Esophagus squamous epithelium (tissue), 5 donors: ENCODE measurements around the gene DNAH11. TPM values are rescaled to one million over a fixed set of nuclear protein-coding genes. Genes with fewer than 3 reads are reported as not detected.
"Not testable (repeated sequence)": the region's sequence is repeated elsewhere in the genome, so short reads cannot be mapped to it uniquely, and the experiment has no call there.

ENCODE experiments used
- DNase-seq: peaks from one replicate; lab custom pipeline; 2025; lab: John Stamatoyannopoulos, UW
- H3K27ac ChIP-seq, 4 donors: fragments of 200-600 bp; sonication (generic); one replicate each; pipeline ENCODE4 v1.5.1; 2016 to 2019; ENCODE audit warnings: mild to moderate bottlenecking in 1 of 4
- H3K27me3 ChIP-seq, 4 donors: fragments of 200-600 bp; sonication (generic); 1 replicate in 3 of 4; 2 replicates in 1 of 4; pipeline versions ENCODE4 v1.5.1 to v1.6.0; 2017 to 2021; ENCODE audit warnings: antibody characterized with exemption in 1 of 4
- H3K36me3 ChIP-seq, 3 donors: fragments of 200-600 bp; sonication (generic); one replicate each; pipeline ENCODE4 v1.5.1; 2016 to 2019
- H3K4me1 ChIP-seq, 3 donors: fragments of 200-600 bp; sonication (generic); one replicate each; pipeline ENCODE4 v1.5.1; 2017 to 2019
- H3K4me3 ChIP-seq, 4 donors: fragments of 200-600 bp; sonication (generic); 1 replicate in 3 of 4; 2 replicates in 1 of 4; pipeline ENCODE4 v1.5.1; 2016 to 2019; ENCODE audit warnings: mild to moderate bottlenecking in 2 of 4, moderate library complexity in 1 of 4
- H3K9me3 ChIP-seq, 3 donors: fragments of 200-600 bp; sonication (generic); one replicate each; pipeline ENCODE4 v1.5.1; 2016 to 2019
- POLR2A ChIP-seq, 4 donors: fragments of 450-650 bp; IDR thresholded peaks; one replicate each; pipeline ENCODE4 v1.6.1; 2017; ENCODE audit warnings: antibody characterized with exemption in 4 of 4, mild to moderate bottlenecking in 4 of 4, moderate library complexity in 3 of 4
- WGBS, 2 donors: methylation state at CpG; one replicate each; pipeline ENCODE4 v1.1.5; 2018; 5-methylcytosine and 5-hydroxymethylcytosine counted together
- intact Hi-C: fragments of 100-400 bp; cut with DNase I; formaldehyde crosslinking; loops from one replicate; pipeline ENCODE4 v1.15.0; 2022
- total RNA-seq, 4 donors: library from RNA; depleted of rRNA; stranded (reverse); fragments of >200 nt; gene quantifications; one replicate each; pipeline ENCODE4 v1.1.0, GENCODE V29; 2016
- TF ChIP-seq, protein P1 (sequence below), 6 experiments: fragments of 450-650 bp in 4 of 6; fragments of 200-600 bp in 2 of 6; sonication (generic) in 2 of 6; IDR thresholded peaks; one replicate each; pipeline ENCODE4 v1.5.1; 2016 to 2019; ENCODE audit warnings: antibody characterized with exemption in 6 of 6, mild to moderate bottlenecking in 4 of 6, moderate library complexity in 4 of 6
- donor health status: DM: yes; HTN: yes; CAD: no.

DNAH11 gene
- total RNA-seq, 4 donors from 2014 or later: 0.35 to 7.4 (median 0.74) TPM

DNA sequence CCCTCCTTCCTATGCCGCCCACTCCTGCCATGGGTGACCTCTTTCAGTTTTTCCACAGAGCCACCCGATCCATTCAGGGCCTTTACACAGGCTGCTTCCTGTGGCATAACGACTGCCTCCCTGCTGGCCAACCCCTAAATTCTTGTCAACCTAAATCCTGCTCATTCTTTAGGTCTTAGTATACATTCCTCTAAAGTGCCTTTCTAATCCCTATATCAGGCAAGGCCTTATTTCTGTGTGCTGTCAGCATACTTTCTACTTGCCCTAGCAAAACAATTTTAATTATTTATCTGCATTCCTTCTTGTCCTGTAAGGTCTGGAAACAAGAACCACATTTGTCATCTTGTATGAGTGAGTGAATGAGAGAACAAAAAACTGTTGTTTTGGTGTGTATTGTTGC lies 132.4 kb downstream of the DNAH11 start:
- intact Hi-C loops: no loop called here
- Histone ChIP-seq H3K4me1 (no peaks in the 10 kb centered on the region), H3K9me3 (peaks cover 0 to 6% (median 6%) of the 10 kb centered on the region in 3 donors), H3K27ac (no peak overlapping the region), H3K4me3 (no peak overlapping the region), H3K27me3 (no peaks in the 10 kb centered on the region), H3K36me3 (no peaks in the 10 kb centered on the region)
- 39 to 44% methylated on average over 3 of the region's 3 CpGs for WGBS, 2 donors
- TF ChIP-seq POLR2A (IDR thresholded peaks at IDR 0.05): no peak
- TF ChIP-seq, protein P1, sequence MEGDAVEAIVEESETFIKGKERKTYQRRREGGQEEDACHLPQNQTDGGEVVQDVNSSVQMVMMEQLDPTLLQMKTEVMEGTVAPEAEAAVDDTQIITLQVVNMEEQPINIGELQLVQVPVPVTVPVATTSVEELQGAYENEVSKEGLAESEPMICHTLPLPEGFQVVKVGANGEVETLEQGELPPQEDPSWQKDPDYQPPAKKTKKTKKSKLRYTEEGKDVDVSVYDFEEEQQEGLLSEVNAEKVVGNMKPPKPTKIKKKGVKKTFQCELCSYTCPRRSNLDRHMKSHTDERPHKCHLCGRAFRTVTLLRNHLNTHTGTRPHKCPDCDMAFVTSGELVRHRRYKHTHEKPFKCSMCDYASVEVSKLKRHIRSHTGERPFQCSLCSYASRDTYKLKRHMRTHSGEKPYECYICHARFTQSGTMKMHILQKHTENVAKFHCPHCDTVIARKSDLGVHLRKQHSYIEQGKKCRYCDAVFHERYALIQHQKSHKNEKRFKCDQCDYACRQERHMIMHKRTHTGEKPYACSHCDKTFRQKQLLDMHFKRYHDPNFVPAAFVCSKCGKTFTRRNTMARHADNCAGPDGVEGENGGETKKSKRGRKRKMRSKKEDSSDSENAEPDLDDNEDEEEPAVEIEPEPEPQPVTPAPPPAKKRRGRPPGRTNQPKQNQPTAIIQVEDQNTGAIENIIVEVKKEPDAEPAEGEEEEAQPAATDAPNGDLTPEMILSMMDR (IDR thresholded peaks at IDR 0.05): no peak
- DNase-seq: no peak

DNA sequence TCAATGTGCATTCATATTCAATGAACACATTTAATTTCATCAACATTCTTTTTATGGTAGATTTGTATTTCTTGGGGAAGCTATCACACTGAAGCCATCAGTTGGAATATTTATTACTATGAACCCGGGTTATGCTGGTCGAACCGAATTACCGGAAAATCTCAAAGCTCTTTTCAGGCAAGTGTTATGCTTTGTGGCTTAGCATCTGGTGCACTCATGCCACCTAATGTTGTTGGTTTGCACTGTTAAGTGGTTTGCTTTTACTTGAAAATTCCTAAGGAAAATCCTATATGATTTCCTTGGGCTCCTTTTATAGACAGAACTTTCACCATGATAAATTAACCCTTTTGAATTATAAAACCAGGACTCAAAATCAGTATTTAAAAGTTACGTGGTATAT lies 147.9 kb downstream of the DNAH11 start:
- H3K27ac ChIP-seq: no peak overlapping the region
- no peak for DNase-seq
- H3K4me1 ChIP-seq: no peaks in the 10 kb centered on the region
- H3K27me3 ChIP-seq: no peaks in the 10 kb centered on the region
- 66 to 79% methylated on average over 5 of the region's 5 CpGs for WGBS, 2 donors
- intact Hi-C loops: no loop called here
- H3K36me3 ChIP-seq: no peaks in the 10 kb centered on the region
- TF ChIP-seq, protein P1 (IDR thresholded peaks at IDR 0.05): no peak
- no peak for TF ChIP-seq POLR2A (IDR thresholded peaks at IDR 0.05)
- no peaks in the 10 kb centered on the region for H3K9me3 ChIP-seq
- no peak overlapping the region for H3K4me3 ChIP-seq

DNA sequence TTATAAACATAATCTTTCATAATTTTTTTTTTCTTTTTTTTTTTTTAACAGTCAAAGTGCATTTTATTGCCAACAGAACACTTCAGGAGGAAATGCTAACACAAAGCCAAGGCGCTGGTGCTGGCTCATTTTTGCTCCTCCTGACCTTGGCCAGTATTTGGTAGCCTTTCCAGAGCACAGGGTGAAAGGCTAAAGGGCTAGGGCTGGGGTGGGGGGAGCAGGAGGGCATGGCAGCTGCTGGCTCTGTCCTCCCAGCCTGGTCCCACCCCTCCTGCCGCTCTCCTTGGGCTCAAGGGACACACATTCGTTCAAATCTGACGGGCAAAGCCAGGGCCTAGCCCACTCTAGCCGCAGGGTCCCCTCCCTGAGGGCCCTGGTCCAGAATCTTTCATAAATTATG lies 148.3 kb downstream of the DNAH11 start:
- H3K4me1 ChIP-seq, DNase-seq, intact Hi-C loops, H3K36me3 ChIP-seq, H3K27me3 ChIP-seq, H3K9me3 ChIP-seq, H3K4me3 ChIP-seq, H3K27ac ChIP-seq: not testable (repeated sequence)
- WGBS, 2 donors: 56 to 61% methylated on average over 4 to 5 of the region's 5 CpGs

- intact Hi-C loops: not testable (repeated sequence)
Measured at GRCh38 chr7:21700587-21700986, 157.7 kb downstream of the DNAH11 start.

GRCh38 chr7:21702303-21702702 lies 159.5 kb downstream of the DNAH11 start:
- TF ChIP-seq, protein P1 (IDR thresholded peaks at IDR 0.05): no peak
- TF ChIP-seq POLR2A (IDR thresholded peaks at IDR 0.05): no peak
- H3K4me3 ChIP-seq: no peak overlapping the region
- no peak overlapping the region for H3K27ac ChIP-seq
- no peaks in the 10 kb centered on the region for H3K9me3 ChIP-seq
- H3K4me1 ChIP-seq: no peaks in the 10 kb centered on the region
- H3K27me3 ChIP-seq: no peaks in the 10 kb centered on the region
- no peak for DNase-seq
- 68 to 76% methylated on average over 3 of the region's 3 CpGs for WGBS, 2 donors
- intact Hi-C loops: no loop called here
- H3K36me3 ChIP-seq: no peaks in the 10 kb centered on the region

More at GRCh38 chr7:21700587-21700986, 157.7 kb downstream of the DNAH11 start:
- 65 to 69% methylated on average over 1 of the region's 1 CpG for WGBS, 2 donors
- not testable (repeated sequence) for H3K36me3 ChIP-seq, DNase-seq, H3K4me1 ChIP-seq, H3K9me3 ChIP-seq, H3K27ac ChIP-seq, H3K27me3 ChIP-seq, H3K4me3 ChIP-seq

- H3K9me3 ChIP-seq: no peaks in the 10 kb centered on the region
- H3K4me3 ChIP-seq: no peak overlapping the region
- TF ChIP-seq POLR2A (IDR thresholded peaks at IDR 0.05): no peak
- TF ChIP-seq, protein P1 (IDR thresholded peaks at IDR 0.05): no peak
- H3K4me1 ChIP-seq: no peaks in the 10 kb centered on the region
- intact Hi-C loops: no loop called here
- H3K27ac ChIP-seq: no peak overlapping the region
- 63 to 64% methylated on average over 4 of the region's 4 CpGs for WGBS, 2 donors
- H3K27me3 ChIP-seq: no peaks in the 10 kb centered on the region
- no peak for DNase-seq
- H3K36me3 ChIP-seq: no peaks in the 10 kb centered on the region
Measured at GRCh38 chr7:21704359-21704758, 161.5 kb downstream of the DNAH11 start.
